Mucosa of stomach (tissue), 1 donor: ENCODE measurements around the gene GPATCH3.
A peak's percentile ranks its signal among the peaks of the same experiment; 100 is the strongest.
"Not testable (repeated sequence)": the region's sequence is repeated elsewhere in the genome, so short reads cannot be mapped to it uniquely, and the experiment has no call there.

Source experiments
- H3K27me3 ChIP-seq: one replicate; pipeline ENCODE4 v1.7.0; 2013; ENCODE audit warnings: mild to moderate bottlenecking, low read length; ENCODE audit not compliant: control insufficient read depth, insufficient read depth
- H3K36me3 ChIP-seq: one replicate; pipeline ENCODE4 v1.7.0; 2013; ENCODE audit warnings: low read length; ENCODE audit not compliant: control insufficient read depth, insufficient read depth
- H3K4me1 ChIP-seq: one replicate; pipeline ENCODE4 v1.7.0; 2013; ENCODE audit warnings: mild to moderate bottlenecking, low read length; ENCODE audit not compliant: control insufficient read depth, insufficient read depth
- H3K4me3 ChIP-seq: one replicate; pipeline ENCODE4 v1.7.0; 2013; ENCODE audit warnings: low read length
- H3K9ac ChIP-seq: one replicate; pipeline ENCODE4 v1.7.0; 2013; ENCODE audit warnings: mild to moderate bottlenecking, low read length, moderate library complexity
- H3K9me3 ChIP-seq: one replicate; pipeline ENCODE4 v1.7.0; 2013; ENCODE audit warnings: mild to moderate bottlenecking, low read length, moderate library complexity; ENCODE audit not compliant: control insufficient read depth
- donor health status: Pancreatic carcinoma.

Gene GPATCH3

GRCh38 chr1:26848941-26849774 is 51.1 kb downstream of the GPATCH3 start:
- H3K9ac ChIP-seq: peak overlapping the region; percentile 42
- no peaks in the 10 kb centered on the region for H3K36me3 ChIP-seq
- no peaks in the 10 kb centered on the region for H3K9me3 ChIP-seq
- peaks cover 41% of the 10 kb centered on the region for H3K4me1 ChIP-seq
- no peaks in the 10 kb centered on the region for H3K27me3 ChIP-seq
- no peak overlapping the region for H3K4me3 ChIP-seq

GRCh38 chr1:26848499-26848898 is 51.8 kb downstream of the GPATCH3 start:
- Histone ChIP-seq H3K9me3 (no peaks in the 10 kb centered on the region), H3K27me3 (no peaks in the 10 kb centered on the region), H3K4me1 (peaks cover 40% of the 10 kb centered on the region), H3K4me3 (no peak overlapping the region), H3K9ac (peak overlapping the region; percentile 42), H3K36me3 (no peaks in the 10 kb centered on the region)

DNA sequence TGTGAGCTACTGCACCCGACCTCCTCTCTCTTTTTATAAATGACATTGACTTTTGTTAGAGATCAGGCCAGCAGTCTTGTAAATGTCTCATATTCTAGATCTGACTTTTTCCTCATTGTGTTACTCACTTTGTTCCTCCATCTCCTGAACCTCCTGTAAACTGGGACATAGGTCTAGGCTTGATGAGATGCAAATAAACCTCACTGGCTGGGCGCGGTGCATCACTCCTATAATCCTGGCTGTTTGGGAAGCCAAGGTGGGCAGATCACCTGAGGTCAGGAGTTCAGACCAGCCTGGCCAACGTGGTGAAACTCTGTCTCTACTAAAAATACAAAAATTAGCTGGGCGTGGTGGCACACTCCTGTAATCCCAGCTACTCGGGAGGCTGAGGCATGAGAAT is 52.4 kb downstream of the GPATCH3 start:
- not testable (repeated sequence) for H3K9me3 ChIP-seq, H3K36me3 ChIP-seq, H3K4me3 ChIP-seq, H3K27me3 ChIP-seq
- Histone ChIP-seq H3K4me1 (peaks cover 35% of the 10 kb centered on the region), H3K9ac (peak overlapping the region; percentile 42)

DNA sequence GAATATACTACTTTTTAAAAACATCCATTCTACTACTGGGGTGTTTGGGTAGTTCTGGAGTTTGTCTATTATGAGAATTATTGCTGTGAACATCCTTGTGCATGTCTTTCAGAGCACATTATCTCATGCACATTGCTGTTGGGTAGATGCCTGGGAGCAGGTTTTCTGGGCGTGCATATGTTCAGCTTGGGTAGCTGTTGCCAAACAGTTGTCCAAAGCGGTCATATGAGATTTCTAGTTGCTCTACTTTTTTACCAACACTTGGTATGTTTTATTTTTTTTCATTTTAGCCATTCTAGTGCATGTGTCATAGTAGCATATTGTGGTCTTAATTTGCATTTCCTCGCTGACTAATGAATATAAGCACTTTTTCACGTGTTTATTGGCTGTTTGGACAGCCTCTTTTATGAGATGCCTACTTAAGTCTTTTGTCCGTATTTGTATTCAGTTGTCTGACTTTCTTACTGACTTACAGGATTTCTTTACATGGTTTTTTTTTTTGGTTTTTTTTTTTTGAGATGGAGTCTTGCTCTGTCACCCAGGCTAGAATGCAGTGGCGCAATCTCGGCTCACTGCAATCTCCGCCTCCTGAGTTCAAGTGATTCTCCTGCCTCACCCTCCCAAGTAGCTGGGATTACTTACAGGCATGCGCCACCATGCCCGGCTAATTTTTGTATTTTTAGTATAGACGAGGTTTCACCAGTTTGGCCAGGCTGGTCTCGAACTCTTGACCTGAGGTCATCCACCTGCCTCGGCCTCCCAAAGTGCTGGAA is 55.7 kb downstream of the GPATCH3 start:
- Histone ChIP-seq H3K4me1 (peaks cover 24% of the 10 kb centered on the region), H3K36me3 (no peaks in the 10 kb centered on the region), H3K9me3 (no peaks in the 10 kb centered on the region), H3K9ac (no peak overlapping the region), H3K27me3 (no peaks in the 10 kb centered on the region), H3K4me3 (no peak overlapping the region)
